Thoracic aorta (tissue), 2 donors: ENCODE data around the gene ZSCAN20. TPM values are rescaled to one million over a fixed set of nuclear protein-coding genes. Genes with fewer than 3 reads are reported as not detected.

Experiments
- ATAC-seq: fragments of 150-250 bp; one replicate; pipeline ENCODE4 v1.8.0; 2017; ENCODE audit warnings: low read depth; ENCODE audit not compliant: insufficient number of reproducible peaks, low FRiP score
- DNase-seq: peaks from one replicate; pipeline ENCODE4 v3.0.0-alpha.2; 2020; ENCODE audit warnings: low spot score
- H3K27ac ChIP-seq, 2 donors: fragments of 200-600 bp; sonication (generic); 1 replicate in 1 of 2; 2 replicates in 1 of 2; pipeline ENCODE4 v1.5.1; 2016; ENCODE audit warnings: mild to moderate bottlenecking in 2 of 2, moderate library complexity in 2 of 2
- H3K27me3 ChIP-seq: fragments of 200-600 bp; sonication (generic); replicated peaks from 2 replicates; pipeline ENCODE4 v1.6.0; 2016; ENCODE audit warnings: mild to moderate bottlenecking; ENCODE audit not compliant: insufficient read depth
- H3K36me3 ChIP-seq: fragments of 200-600 bp; sonication (generic); one replicate; pipeline ENCODE4 v1.5.1; 2016
- H3K4me1 ChIP-seq, 2 donors: fragments of 200-600 bp; sonication (generic); 1 replicate in 1 of 2; 2 replicates in 1 of 2; pipeline versions ENCODE4 v1.5.1 to v1.6.0; 2016; ENCODE audit warnings: low read depth in 2 of 2, mild to moderate bottlenecking in 1 of 2; ENCODE audit not compliant: control insufficient read depth in 1 of 2
- H3K4me3 ChIP-seq: fragments of 200-600 bp; sonication (generic); 2 replicates; pipeline ENCODE4 v1.5.1; 2016; ENCODE audit warnings: mild to moderate bottlenecking
- H3K9me3 ChIP-seq: fragments of 200-600 bp; sonication (generic); 2 replicates; pipeline ENCODE4 v1.5.1; 2016
- CTCF ChIP-seq: fragments of 200-600 bp; sonication (generic); IDR thresholded peaks from one replicate; pipeline ENCODE4 v1.5.1; 2019; ENCODE audit warnings: antibody characterized with exemption
- total RNA-seq, 2 donors: library from RNA; depleted of rRNA; stranded (reverse); fragments of >200 nt; gene quantifications; one replicate each; pipeline versions ENCODE4 v1.1.0 to v1.2.3, GENCODE V29; 2016

ZSCAN20 gene
- total RNA-seq, 2 donors from 2014 or later, result 7.6 to 15.4 TPM

GRCh38 chr1:33516428-33516827 lies 44.0 kb downstream of the ZSCAN20 start:
- no peaks in the 10 kb centered on the region for H3K4me1 ChIP-seq
- DNase-seq, result no peak
- H3K4me3 ChIP-seq, result no peak overlapping the region
- H3K9me3 ChIP-seq, result no peaks in the 10 kb centered on the region
- no peaks in the 10 kb centered on the region for H3K27me3 ChIP-seq
- no peak for TF ChIP-seq CTCF
- no peaks in the 10 kb centered on the region for H3K36me3 ChIP-seq
- ATAC-seq, result no peak
- no peak overlapping the region for H3K27ac ChIP-seq

- DNase-seq (no peak), ATAC-seq (no peak)
- Histone ChIP-seq H3K36me3 (no peaks in the 10 kb centered on the region), H3K4me3 (no peak overlapping the region), H3K27me3 (no peaks in the 10 kb centered on the region), H3K9me3 (no peaks in the 10 kb centered on the region), H3K4me1 (no peaks in the 10 kb centered on the region), H3K27ac (no peak overlapping the region)
- TF ChIP-seq CTCF, result no peak
Observed at GRCh38 chr1:33516891-33517567, 44.6 kb downstream of the ZSCAN20 start.

- Histone ChIP-seq H3K4me3 (no peak overlapping the region), H3K27ac (no peak overlapping the region), H3K36me3 (no peaks in the 10 kb centered on the region), H3K27me3 (no peaks in the 10 kb centered on the region), H3K9me3 (no peaks in the 10 kb centered on the region), H3K4me1 (no peaks in the 10 kb centered on the region)
- DNase-seq (no peak), ATAC-seq (no peak)
- no peak for TF ChIP-seq CTCF
Observed at GRCh38 chr1:33517596-33518250, 45.3 kb downstream of the ZSCAN20 start.

DNA sequence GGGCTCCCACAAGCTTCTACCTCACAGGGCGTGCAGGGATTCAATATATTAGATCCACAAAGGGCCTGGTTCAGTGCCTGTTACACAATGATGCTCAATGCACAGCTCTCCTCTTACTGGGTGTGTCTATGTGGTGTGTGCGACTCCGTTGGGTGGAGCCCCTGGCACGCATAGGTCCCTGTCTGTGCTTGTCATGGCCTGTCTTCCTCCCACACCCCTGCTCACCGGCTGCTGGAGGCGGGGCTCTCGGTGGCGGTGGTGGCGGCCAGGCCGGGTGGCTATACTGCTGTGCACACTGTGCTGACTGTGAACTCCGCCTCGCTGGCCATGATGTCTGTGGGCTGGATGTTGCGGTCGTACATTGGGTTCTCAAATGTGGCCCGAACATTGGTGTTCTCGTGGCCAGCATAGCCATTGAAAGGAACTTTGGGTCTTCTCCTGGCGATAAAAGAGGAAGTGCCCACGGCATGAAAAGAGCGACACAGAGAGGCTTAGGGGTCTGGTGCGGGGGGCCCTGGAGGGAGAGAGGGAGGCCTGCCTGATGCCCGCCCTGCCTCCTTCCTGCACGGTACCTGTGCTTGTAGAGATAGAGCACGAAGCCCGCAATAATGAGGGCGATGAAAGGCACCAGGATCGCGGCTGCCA lies 46.9 kb downstream of the ZSCAN20 start:
- DNase-seq, result no peak
- no peak for ATAC-seq
- H3K36me3 ChIP-seq, result no peaks in the 10 kb centered on the region
- no peak for TF ChIP-seq CTCF
- H3K27me3 ChIP-seq, result no peaks in the 10 kb centered on the region
- no peak overlapping the region for H3K4me3 ChIP-seq
- H3K27ac ChIP-seq, result no peak overlapping the region
- H3K4me1 ChIP-seq, result no peaks in the 10 kb centered on the region
- H3K9me3 ChIP-seq, result no peaks in the 10 kb centered on the region

DNA sequence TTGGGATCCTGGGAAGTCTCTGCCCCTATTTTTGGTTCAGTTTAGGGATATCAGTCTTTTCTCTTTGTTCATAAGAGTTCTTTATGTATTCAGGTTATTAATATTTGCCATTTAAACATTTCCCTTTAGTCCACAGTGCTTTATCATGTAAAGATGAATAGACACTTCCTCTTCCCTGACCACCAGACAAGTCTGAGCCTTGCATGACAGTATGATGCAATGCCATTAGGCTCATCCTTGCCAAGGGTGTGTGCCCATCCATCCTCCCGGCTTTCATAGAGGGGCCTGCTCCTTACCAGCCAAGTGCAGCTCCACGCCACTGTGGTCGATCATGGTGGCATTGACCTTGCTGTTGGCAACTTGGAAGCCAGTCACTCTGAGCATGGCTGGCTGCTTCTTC lies 52.1 kb downstream of the ZSCAN20 start:
- Histone ChIP-seq H3K27ac (no peak overlapping the region), H3K27me3 (no peaks in the 10 kb centered on the region), H3K4me3 (no peak overlapping the region), H3K9me3 (no peaks in the 10 kb centered on the region), H3K4me1 (no peaks in the 10 kb centered on the region), H3K36me3 (no peaks in the 10 kb centered on the region)
- DNase-seq (no peak), ATAC-seq (no peak)
- no peak for TF ChIP-seq CTCF
